Erythroblast (primary cell): ENCODE data around the gene PIK3C2A.
"Not testable (repeated sequence)": the region's sequence is repeated elsewhere in the genome, so short reads cannot be mapped to it uniquely, and the experiment has no call there.

ENCODE experiments used
- DNase-seq, 2 experiments: peaks; one replicate each; lab custom pipeline; 2025; lab: John Stamatoyannopoulos, UW
- GATA1 ChIP-seq: IDR thresholded peaks from 2 replicates; pipeline ENCODE4 v1.6.1; 2011; ENCODE audit warnings: low read depth, mild to moderate bottlenecking, control low read depth, low read length, moderate library complexity
- POLR2A ChIP-seq: IDR thresholded peaks from 2 replicates; pipeline ENCODE4 v1.6.1; 2011; ENCODE audit warnings: mild to moderate bottlenecking, low read length

PIK3C2A gene

GRCh38 chr11:17229481-17230152 lies 21.8 kb upstream of the PIK3C2A start:
- no peak for TF ChIP-seq POLR2A
- TF ChIP-seq GATA1 = no peak
- no peak for DNase-seq

- DNase-seq = not testable (repeated sequence)
Measured at GRCh38 chr11:17228186-17228925, 20.6 kb upstream of the PIK3C2A start.

- DNase-seq = no peak
- TF ChIP-seq POLR2A (no peak), GATA1 (no peak)
Measured at GRCh38 chr11:17224727-17225126, 16.9 kb upstream of the PIK3C2A start.

GRCh38 chr11:17221968-17222367 lies 14.2 kb upstream of the PIK3C2A start:
- DNase-seq = no peak
- TF ChIP-seq GATA1 (no peak), POLR2A (no peak)

GRCh38 chr11:17219016-17219415 lies 11.2 kb upstream of the PIK3C2A start:
- no peak for TF ChIP-seq POLR2A
- TF ChIP-seq GATA1 = no peak
- no peak for DNase-seq

GRCh38 chr11:17218403-17218802 lies 10.6 kb upstream of the PIK3C2A start:
- TF ChIP-seq GATA1 (no peak), POLR2A (no peak)
- DNase-seq = no peak

- TF ChIP-seq POLR2A (no peak), GATA1 (no peak)
- no peak for DNase-seq
Measured at GRCh38 chr11:17217401-17217800, 9.6 kb upstream of the PIK3C2A start.

- no peak for DNase-seq
- no peak for TF ChIP-seq GATA1
- no peak for TF ChIP-seq POLR2A
Measured at GRCh38 chr11:17214338-17214737, 6.6 kb upstream of the PIK3C2A start.

- no peak for DNase-seq
Measured at GRCh38 chr11:17211286-17211685, 3.5 kb upstream of the PIK3C2A start.

GRCh38 chr11:17209939-17210245 lies 2.1 kb upstream of the PIK3C2A start:
- no peak for TF ChIP-seq POLR2A
- no peak for TF ChIP-seq GATA1
- DNase-seq = no peak

More at GRCh38 chr11:17211286-17211685, 3.5 kb upstream of the PIK3C2A start:
- TF ChIP-seq GATA1 (no peak), POLR2A (no peak)

GRCh38 chr11:17208257-17208999 lies 642 bp upstream of the PIK3C2A start:
- TF ChIP-seq GATA1 (no peak), POLR2A (peak; percentile 56)

GRCh38 chr11:17206463-17206862 lies 1.3 kb downstream of the PIK3C2A start:
- DNase-seq = peak in 1 of 2 experiments; percentile 15
- TF ChIP-seq GATA1 (no peak), POLR2A (no peak)

More at GRCh38 chr11:17208257-17208999, 642 bp upstream of the PIK3C2A start:
- peak; percentile 64 to 66 for DNase-seq

- TF ChIP-seq GATA1 = no peak
Measured at GRCh38 chr11:17197431-17197898, 10.3 kb downstream of the PIK3C2A start.

GRCh38 chr11:17188675-17189074 lies 19.1 kb downstream of the PIK3C2A start:
- peak in 1 of 2 experiments; percentile 33 for DNase-seq
- TF ChIP-seq POLR2A (no peak), GATA1 (no peak)

More at GRCh38 chr11:17197431-17197898, 10.3 kb downstream of the PIK3C2A start:
- no peak for DNase-seq
